NCI-H226 (cell line): ENCODE results near the gene NELL1.

ENCODE experiments used
- DNase-seq: peaks from one replicate; pipeline ENCODE4 v3.0.0-alpha.2; 2015

The NELL1 gene

DNA sequence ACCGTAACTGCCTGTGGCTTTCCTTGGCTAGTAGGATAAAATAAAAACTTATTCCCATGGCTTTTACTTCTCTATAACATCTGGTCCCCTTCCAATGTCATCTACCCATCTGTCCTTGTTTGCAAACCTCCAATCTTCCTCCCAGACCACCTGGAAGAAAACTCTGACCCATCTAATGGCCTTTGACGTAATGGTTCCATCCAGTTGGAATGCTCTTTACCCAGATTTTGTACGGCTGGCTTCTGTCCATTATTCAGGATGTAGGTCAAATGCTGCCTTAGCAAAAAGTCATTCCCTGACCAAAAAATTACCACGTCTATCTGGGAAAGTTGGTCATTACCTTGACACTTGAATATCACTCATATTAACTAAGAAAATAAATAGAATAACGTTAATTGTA lies 945.6 kb downstream of the NELL1 start:
- no peak for DNase-seq

DNA sequence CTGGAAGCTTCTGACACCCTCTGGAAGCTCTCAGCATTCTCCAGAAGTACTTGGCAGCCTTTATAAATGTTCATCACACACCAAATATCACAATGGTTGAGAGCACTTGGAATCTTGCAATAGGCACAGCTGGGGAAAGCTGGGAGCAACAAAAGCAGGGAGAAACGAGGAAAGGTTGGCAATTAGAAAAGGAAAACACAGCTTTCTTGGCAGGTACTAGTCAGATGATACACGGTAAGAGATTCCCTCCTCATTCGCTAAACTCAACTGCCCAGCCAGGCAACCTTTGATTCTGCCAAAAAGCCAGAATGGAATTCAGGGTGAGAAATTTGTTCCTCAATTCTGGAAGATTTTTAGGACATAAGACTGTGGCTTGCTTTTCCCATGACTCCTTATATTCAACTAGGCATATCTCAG lies 946.6 kb downstream of the NELL1 start:
- no peak for DNase-seq

DNA sequence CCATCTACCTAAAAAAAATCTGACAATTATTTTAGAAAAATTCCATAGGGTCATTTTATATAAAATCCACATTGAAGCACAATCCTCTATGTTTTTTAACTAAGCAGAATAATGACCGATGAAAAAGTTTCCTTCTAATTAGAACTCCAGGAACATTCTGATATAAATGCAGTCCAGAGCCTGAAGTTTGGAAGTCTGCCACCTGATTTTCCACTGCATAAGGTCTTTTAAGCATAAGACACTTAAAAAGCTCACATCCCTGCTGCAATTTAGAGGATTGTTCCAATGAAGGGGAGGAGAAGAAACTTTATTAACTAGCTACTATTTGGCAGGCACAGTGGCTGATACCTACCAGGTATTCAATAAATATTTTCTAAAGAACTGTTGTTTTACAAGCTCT lies 953.2 kb downstream of the NELL1 start:
- no peak for DNase-seq

DNA sequence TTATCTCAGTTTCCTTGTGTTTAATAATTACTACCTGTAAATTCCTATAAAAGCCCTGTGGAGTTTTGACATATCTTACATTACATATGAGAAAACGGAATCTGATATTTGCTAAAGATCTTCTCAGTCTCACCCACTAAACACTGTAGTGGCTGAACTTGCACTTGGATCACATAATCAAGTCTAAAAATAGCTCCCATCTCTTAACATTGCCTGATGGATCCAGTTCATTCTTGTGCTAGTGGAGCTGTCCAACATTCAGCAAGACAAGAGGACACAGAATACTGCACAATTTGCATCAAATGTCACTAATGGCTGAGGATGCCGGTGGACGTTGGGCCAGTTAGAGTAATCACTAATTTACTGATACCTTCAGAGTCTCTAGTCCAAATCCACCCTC lies 953.6 kb downstream of the NELL1 start:
- DNase-seq, result no peak
